SKM-1 (cell line): ENCODE data around the gene TEX2.

Experiments used
- DNase-seq: peaks from one replicate; lab custom pipeline; 2025; ENCODE audit not compliant: unreplicated experiment; lab: John Stamatoyannopoulos, UW

The TEX2 gene

GRCh38 chr17:64263000-64263766, at the start of gene TEX2:
Gene TEX2, minus strand, starts transcription at chr17:64263260. Its CDS starts 49,043 bp downstream, at chr17:64214217.
- peak; percentile 80 for DNase-seq

- no peak for DNase-seq
Observed at GRCh38 chr17:64309710-64310109, 46.6 kb upstream of the TEX2 start.

GRCh38 chr17:64309021-64309420, 46.0 kb upstream of the TEX2 start:
- DNase-seq, result no peak

- DNase-seq, result peak; percentile 50
Observed at GRCh38 chr17:64306850-64307463, 43.9 kb upstream of the TEX2 start.

GRCh38 chr17:64304551-64304950, 41.5 kb upstream of the TEX2 start:
- DNase-seq, result no peak

- no peak for DNase-seq
Observed at GRCh38 chr17:64300699-64300965, 37.6 kb upstream of the TEX2 start.

GRCh38 chr17:64297467-64298088, 34.5 kb upstream of the TEX2 start:
- DNase-seq, result no peak

- no peak for DNase-seq
Observed at GRCh38 chr17:64296246-64296645, 33.2 kb upstream of the TEX2 start.

- no peak for DNase-seq
Observed at GRCh38 chr17:64295146-64295545, 32.1 kb upstream of the TEX2 start.

GRCh38 chr17:64291268-64291851, 28.3 kb upstream of the TEX2 start:
- DNase-seq, result peak; percentile 26

- DNase-seq, result no peak
Observed at GRCh38 chr17:64289741-64290141, 26.7 kb upstream of the TEX2 start.

GRCh38 chr17:64282753-64283080, 19.7 kb upstream of the TEX2 start:
- DNase-seq, result no peak

- DNase-seq, result peak; percentile 59
Observed at GRCh38 chr17:64281962-64282752, 19.1 kb upstream of the TEX2 start.

GRCh38 chr17:64278614-64279013, 15.6 kb upstream of the TEX2 start:
- no peak for DNase-seq

GRCh38 chr17:64277831-64278562, 14.9 kb upstream of the TEX2 start:
- no peak for DNase-seq

GRCh38 chr17:64276961-64277505, 14.0 kb upstream of the TEX2 start:
- no peak for DNase-seq

- no peak for DNase-seq
Observed at GRCh38 chr17:64275016-64275415, 12.0 kb upstream of the TEX2 start.

- no peak for DNase-seq
Observed at GRCh38 chr17:64273006-64273405, 9.9 kb upstream of the TEX2 start.

GRCh38 chr17:64270885-64271284, 7.8 kb upstream of the TEX2 start:
- no peak for DNase-seq
